SH-SY5Y (cell line): ENCODE results near the gene SLC46A1.

ENCODE experiments used
- GATA2 ChIP-seq: IDR thresholded peaks from 2 replicates; pipeline ENCODE4 v1.6.1; 2011; ENCODE audit warnings: mild to moderate bottlenecking, low read depth, low read length
- GATA3 ChIP-seq: IDR thresholded peaks from 2 replicates; pipeline ENCODE4 v1.6.1; 2011; ENCODE audit warnings: low read depth, mild to moderate bottlenecking, low read length, moderate library complexity

DNA sequence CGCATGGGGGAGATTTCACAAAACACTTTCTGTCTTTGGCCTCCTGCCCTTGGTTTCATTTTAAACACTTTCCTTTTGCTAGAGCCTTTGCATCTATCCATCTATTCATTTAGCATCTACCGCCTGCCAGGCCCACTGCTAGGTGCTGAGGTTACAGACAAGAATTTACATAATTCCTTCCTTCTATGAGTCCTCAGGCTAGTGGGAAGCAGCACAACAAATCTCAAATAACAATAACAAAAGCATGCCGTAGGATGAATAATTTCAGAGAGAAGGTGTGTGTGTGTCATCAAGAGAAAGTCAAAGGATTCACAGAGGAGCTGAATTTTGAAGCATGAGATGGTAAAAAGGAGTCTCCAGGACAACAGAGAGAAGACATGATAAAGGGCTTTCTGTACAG is 6.1 kb upstream of the SLC46A1 start:
- no peak for TF ChIP-seq GATA2
- TF ChIP-seq GATA3, result no peak
